ENCODE measurements around the gene RXRA. TPM values are rescaled to one million over a fixed set of nuclear protein-coding genes. Genes with fewer than 3 reads are reported as not detected.

RXRA gene
- total RNA-seq, 1 experiment from 2014 or later: 29.9 TPM

GRCh38 chr9:134444038-134444315, 117.7 kb downstream of the RXRA start:
- H3K23me2 ChIP-seq (ENCODE audit: insufficient read length, low read depth, low read length, poor library complexity, severe bottlenecking): no peaks in the 10 kb centered on the region
- no peak overlapping the region for H3K4ac ChIP-seq (ENCODE audit: low read depth, low read length)
- H4K91ac ChIP-seq (ENCODE audit: insufficient read length, low read depth, low read length): no peak overlapping the region
- H2AK5ac ChIP-seq (ENCODE audit: insufficient read length, low read length): no peak overlapping the region
- Mint-ChIP-seq H3K4me1 (no peaks in the 10 kb centered on the region), H3K27ac (no peak overlapping the region), H3K4me3 (no peak overlapping the region), H3K36me3 (ENCODE audit: insufficient read depth in 1 of 3, low read depth in 3 of 3) (peaks cover 0 to 8% (median 0%) of the 10 kb centered on the region in 3 experiments; a peak in 2 of 7 replicates), H3K27me3 (ENCODE audit: low read depth) (peaks cover 13% of the 10 kb centered on the region), H3K9me3 (peaks cover 12 to 15% of the 10 kb centered on the region in 2 experiments)
- no peak overlapping the region for H3K4me2 ChIP-seq (ENCODE audit: insufficient read depth, insufficient read length, low read length)
- H2BK15ac ChIP-seq (ENCODE audit: low read depth, low read length): no peak overlapping the region
- no peaks in the 10 kb centered on the region for H3K4me1 ChIP-seq (ENCODE audit: insufficient read depth, low read length)
- no peak overlapping the region for H2BK20ac ChIP-seq (ENCODE audit: low read depth, low read length, poor library complexity, severe bottlenecking)
- no peak overlapping the region for H2AFZ ChIP-seq (ENCODE audit: low read length)
- no peak overlapping the region for H2BK120ac ChIP-seq (ENCODE audit: low read depth, low read length, poor library complexity, severe bottlenecking)
- H3K23ac ChIP-seq (ENCODE audit: insufficient read length, low read depth, low read length): no peak overlapping the region
- H3K18ac ChIP-seq (ENCODE audit: insufficient read length, low read depth, low read length): no peak overlapping the region
- no peak overlapping the region for H2BK12ac ChIP-seq (ENCODE audit: insufficient read length, low read depth, low read length)
- no peaks in the 10 kb centered on the region for H4K20me1 ChIP-seq (ENCODE audit: control insufficient read depth, insufficient read depth, insufficient read length)
- no peak overlapping the region for H3T11ph ChIP-seq (ENCODE audit: low read length)
- no peak overlapping the region for H3K56ac ChIP-seq (ENCODE audit: insufficient read length, low read depth, low read length)
- H3K79me1 ChIP-seq (ENCODE audit: insufficient read depth, low read depth, low read length, poor library complexity, severe bottlenecking): no peaks in the 10 kb centered on the region
- H4K8ac ChIP-seq (replicated peaks; ENCODE audit: insufficient read length, low read depth, low read length): no peak overlapping the region
- H2BK5ac ChIP-seq (ENCODE audit: insufficient read length, low read length): no peak overlapping the region
- H3K27ac ChIP-seq (ENCODE audit: insufficient read length, low read depth, low read length): no peak overlapping the region
- H3K14ac ChIP-seq (ENCODE audit: insufficient read depth, low read length): no peak overlapping the region
- no peak overlapping the region for H3K9ac ChIP-seq (ENCODE audit: extremely low read depth, insufficient read length, low read length)
- no CpG with 5 or more reads among the region's 2 CpGs for WGBS (ENCODE audit: extremely low coverage, insufficient read length, low lambda C conversion rate)
- TF ChIP-seq CTCF (conservative IDR thresholded peaks at IDR 0.05): no peak
- no peaks in the 10 kb centered on the region for H3K79me2 ChIP-seq (ENCODE audit: insufficient read depth, low read length)
- H3K27me3 ChIP-seq (ENCODE audit: insufficient read depth, low read length): no peaks in the 10 kb centered on the region
- DNase-seq: no peak
- no peaks in the 10 kb centered on the region for H3K9me3 ChIP-seq (ENCODE audit: control insufficient read depth, low read depth, low read length)
- no peak overlapping the region for H4K5ac ChIP-seq (ENCODE audit: insufficient read length, low read depth, low read length)
